ENCODE results near the gene BZW2. TPM values are rescaled to one million over a fixed set of nuclear protein-coding genes. Genes with fewer than 3 reads are reported as not detected.

Gene BZW2
- total RNA-seq, 1 donor from 2014 or later = 72.7 TPM

GRCh38 chr7:16616542-16616941 is 29.4 kb upstream of the BZW2 start:
- Mint-ChIP-seq H3K4me3 (ENCODE audit: low read depth) (no peak overlapping the region), H3K27me3 (no peaks in the 10 kb centered on the region), H3K27ac (no peak overlapping the region), H3K9me3 (ENCODE audit: low read depth) (no peaks in the 10 kb centered on the region), H3K4me1 (ENCODE audit: low read depth) (peaks cover 4% of the 10 kb centered on the region), H3K36me3 (ENCODE audit: insufficient read depth) (peaks cover 25% of the 10 kb centered on the region)
- no peak for DNase-seq (ENCODE audit: low spot score, unreplicated experiment)
- TF ChIP-seq CTCF (IDR thresholded peaks at IDR 0.05; ENCODE audit: unreplicated experiment) = no peak

GRCh38 chr7:16619979-16620408 is 26.0 kb upstream of the BZW2 start:
- Mint-ChIP-seq H3K9me3 (ENCODE audit: low read depth) (no peaks in the 10 kb centered on the region), H3K4me3 (ENCODE audit: low read depth) (no peak overlapping the region), H3K36me3 (ENCODE audit: insufficient read depth) (peaks cover 31% of the 10 kb centered on the region), H3K4me1 (ENCODE audit: low read depth) (no peaks in the 10 kb centered on the region), H3K27me3 (no peaks in the 10 kb centered on the region), H3K27ac (peak overlapping the region; percentile 56)
- no peak for TF ChIP-seq CTCF (IDR thresholded peaks at IDR 0.05; ENCODE audit: unreplicated experiment)
- DNase-seq (ENCODE audit: low spot score, unreplicated experiment) = no peak

GRCh38 chr7:16626388-16626787 is 19.6 kb upstream of the BZW2 start:
- Mint-ChIP-seq H3K4me1 (ENCODE audit: low read depth) (peaks cover 2% of the 10 kb centered on the region), H3K9me3 (ENCODE audit: low read depth) (no peaks in the 10 kb centered on the region), H3K4me3 (ENCODE audit: low read depth) (no peak overlapping the region), H3K27ac (no peak overlapping the region), H3K36me3 (ENCODE audit: insufficient read depth) (peaks cover 16% of the 10 kb centered on the region), H3K27me3 (no peaks in the 10 kb centered on the region)
- no peak for DNase-seq (ENCODE audit: low spot score, unreplicated experiment)
- TF ChIP-seq CTCF (IDR thresholded peaks at IDR 0.05; ENCODE audit: unreplicated experiment) = no peak

GRCh38 chr7:16627236-16627635 is 18.7 kb upstream of the BZW2 start:
- H3K27ac Mint-ChIP-seq = no peak overlapping the region
- no peak for TF ChIP-seq CTCF (IDR thresholded peaks at IDR 0.05; ENCODE audit: unreplicated experiment)
- H3K9me3 Mint-ChIP-seq (ENCODE audit: low read depth) = no peaks in the 10 kb centered on the region
- no peaks in the 10 kb centered on the region for H3K27me3 Mint-ChIP-seq
- no peak for DNase-seq (ENCODE audit: low spot score, unreplicated experiment)
- H3K4me1 Mint-ChIP-seq (ENCODE audit: low read depth) = peaks cover 2% of the 10 kb centered on the region
- peaks cover 15% of the 10 kb centered on the region for H3K36me3 Mint-ChIP-seq (ENCODE audit: insufficient read depth)
- no peak overlapping the region for H3K4me3 Mint-ChIP-seq (ENCODE audit: low read depth)

GRCh38 chr7:16630654-16631053 is 15.3 kb upstream of the BZW2 start:
- no peak for TF ChIP-seq CTCF (IDR thresholded peaks at IDR 0.05; ENCODE audit: unreplicated experiment)
- Mint-ChIP-seq H3K27me3 (no peaks in the 10 kb centered on the region), H3K4me3 (ENCODE audit: low read depth) (no peak overlapping the region), H3K4me1 (ENCODE audit: low read depth) (peaks cover 2% of the 10 kb centered on the region), H3K9me3 (ENCODE audit: low read depth) (no peaks in the 10 kb centered on the region), H3K36me3 (ENCODE audit: insufficient read depth) (peaks cover 13% of the 10 kb centered on the region), H3K27ac (no peak overlapping the region)
- DNase-seq (ENCODE audit: low spot score, unreplicated experiment) = no peak
